Gastroesophageal sphincter (tissue), 4 donors: ENCODE results near the gene CFAP69. TPM values are rescaled to one million over a fixed set of nuclear protein-coding genes. Genes with fewer than 3 reads are reported as not detected.

Experiments used
- ATAC-seq: fragments of 150-250 bp; one replicate; pipeline ENCODE4 v1.9.1; 2016; ENCODE audit warnings: mild to moderate bottlenecking, moderate library complexity
- H3K27ac ChIP-seq, 4 donors: fragments of 200-600 bp; sonication (generic) in 3 of 4; 1 replicate in 3 of 4; 2 replicates in 1 of 4; pipeline ENCODE4 v1.5.1; 2016 to 2019
- H3K27me3 ChIP-seq: fragments of 200-600 bp; sonication (generic); one replicate; pipeline ENCODE4 v1.5.1; 2019
- H3K36me3 ChIP-seq, 2 donors: fragments of 200-600 bp; sonication (generic); one replicate each; pipeline ENCODE4 v1.5.1; 2019; ENCODE audit warnings: control low read depth in 1 of 2
- H3K4me1 ChIP-seq, 3 donors: fragments of 200-600 bp; sonication (generic); 1 replicate in 2 of 3; 2 replicates in 1 of 3; pipeline ENCODE4 v1.5.1; 2016 to 2019; ENCODE audit warnings: control low read depth in 2 of 3
- H3K4me3 ChIP-seq, 2 donors: fragments of 200-600 bp; sonication (generic); one replicate each; pipeline ENCODE4 v1.5.1; 2019; ENCODE audit warnings: mild to moderate bottlenecking in 1 of 2, moderate library complexity in 1 of 2
- H3K9me3 ChIP-seq, 3 donors: fragments of 200-600 bp; sonication (generic); one replicate each; pipeline ENCODE4 v1.5.1; 2017 to 2019; ENCODE audit warnings: control low read depth in 2 of 3
- CTCF ChIP-seq, 4 experiments: fragments of 200-600 bp in 2 of 4; fragments of 450-650 bp in 2 of 4; sonication (generic) in 1 of 4; IDR thresholded peaks; one replicate each; pipeline ENCODE4 v1.5.1; 2017 to 2019; ENCODE audit warnings: antibody characterized with exemption in 4 of 4, mild to moderate bottlenecking in 2 of 4, moderate library complexity in 2 of 4
- EP300 ChIP-seq: sonication (generic); formaldehyde crosslinking; IDR thresholded peaks from one replicate; pipeline ENCODE4 v1.6.1; 2017; ENCODE audit warnings: antibody characterized with exemption, mild to moderate bottlenecking
- POLR2A ChIP-seq, 2 donors: fragments of 450-650 bp; IDR thresholded peaks; one replicate each; pipeline ENCODE4 v1.6.1; 2017; ENCODE audit warnings: antibody characterized with exemption in 2 of 2, mild to moderate bottlenecking in 2 of 2, moderate library complexity in 1 of 2
- POLR2AphosphoS5 ChIP-seq: sonication (generic); formaldehyde crosslinking; IDR thresholded peaks from one replicate; pipeline ENCODE4 v1.6.1; 2017; ENCODE audit warnings: antibody characterized with exemption
- WGBS, 2 donors: methylation state at CpG; one replicate each; pipeline ENCODE4 v1.1.5; 2018; ENCODE audit warnings: low coverage in 1 of 2; 5-methylcytosine and 5-hydroxymethylcytosine counted together
- total RNA-seq, 4 donors: library from RNA; depleted of rRNA; stranded (reverse); fragments of >200 nt; gene quantifications; one replicate each; pipeline ENCODE4 v1.1.0, GENCODE V29; 2016

CFAP69 gene
- total RNA-seq, 4 donors from 2014 or later: 6.1 to 11.5 (median 7.2) TPM

DNA sequence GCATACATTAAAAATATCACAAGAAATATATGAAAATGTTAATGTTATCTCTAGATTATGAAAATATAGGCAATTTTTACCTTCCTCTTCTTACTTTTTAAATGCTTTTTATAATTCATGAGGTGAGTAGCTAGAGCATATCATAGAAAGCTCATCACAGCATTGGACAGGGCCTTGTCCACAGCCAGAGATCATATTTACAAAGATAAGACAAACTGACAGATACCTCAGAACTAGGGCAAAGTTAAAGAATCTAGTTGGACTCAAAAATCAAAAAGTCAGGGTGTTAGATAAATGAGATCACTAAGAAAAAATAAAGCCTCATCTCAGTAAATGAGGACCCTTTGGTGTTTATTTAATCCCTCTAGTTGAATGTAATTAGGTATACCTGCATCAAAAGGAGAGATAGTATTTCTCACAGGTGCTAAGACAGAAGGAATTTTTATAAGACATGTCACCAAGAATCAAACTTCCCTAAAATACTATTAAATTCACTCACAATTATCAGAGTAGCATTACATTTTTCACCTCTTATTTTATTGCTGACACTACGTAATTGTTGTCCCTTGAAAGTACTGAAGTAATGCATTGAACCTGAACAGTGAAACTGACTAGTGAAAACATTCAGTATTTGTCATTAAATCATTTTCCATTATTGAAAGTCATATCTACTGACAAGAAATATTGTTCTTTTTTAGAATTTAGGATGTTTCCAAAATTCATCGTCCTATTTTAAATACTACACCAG lies 25.6 kb downstream of the CFAP69 start:
- no peaks in the 10 kb centered on the region for H3K9me3 ChIP-seq
- no peaks in the 10 kb centered on the region for H3K4me1 ChIP-seq
- no peaks in the 10 kb centered on the region for H3K27me3 ChIP-seq
- H3K4me3 ChIP-seq: no peak overlapping the region
- ATAC-seq: no peak
- 94 to 96% methylated on average over 2 of the region's 2 CpGs for WGBS, 2 donors
- TF ChIP-seq CTCF (IDR thresholded peaks at IDR 0.05) (no peak), EP300 (no peak), POLR2A (IDR thresholded peaks at IDR 0.05) (no peak), POLR2AphosphoS5 (no peak)
- no peak overlapping the region for H3K27ac ChIP-seq
- no peaks in the 10 kb centered on the region for H3K36me3 ChIP-seq

DNA sequence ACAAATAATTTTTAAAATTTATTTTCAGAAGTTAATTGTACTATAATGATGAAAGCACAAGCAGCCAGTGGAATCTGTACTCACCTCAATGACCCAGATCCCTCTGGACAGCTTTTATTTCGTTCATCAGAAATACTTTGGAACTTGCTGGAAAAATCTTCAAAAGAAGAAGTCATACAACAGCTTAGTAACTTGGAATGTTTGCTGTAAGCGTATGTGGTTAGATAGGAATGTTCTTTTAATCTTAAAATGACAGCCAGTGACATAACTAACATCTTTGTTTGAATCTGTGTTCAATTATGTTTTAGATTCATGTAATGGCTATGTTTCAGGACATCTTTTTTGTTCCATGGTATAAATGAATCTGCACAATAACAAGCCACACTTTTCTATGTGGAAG lies 26.8 kb downstream of the CFAP69 start:
- no peak overlapping the region for H3K27ac ChIP-seq
- 49 to 71% methylated on average over 2 of the region's 2 CpGs for WGBS, 2 donors
- H3K9me3 ChIP-seq: no peaks in the 10 kb centered on the region
- no peak overlapping the region for H3K4me3 ChIP-seq
- no peaks in the 10 kb centered on the region for H3K4me1 ChIP-seq
- peak; percentile 52 for ATAC-seq
- TF ChIP-seq CTCF (IDR thresholded peaks at IDR 0.05) (no peak), EP300 (no peak), POLR2AphosphoS5 (no peak), POLR2A (IDR thresholded peaks at IDR 0.05) (no peak)
- no peaks in the 10 kb centered on the region for H3K27me3 ChIP-seq
- H3K36me3 ChIP-seq: no peaks in the 10 kb centered on the region

DNA sequence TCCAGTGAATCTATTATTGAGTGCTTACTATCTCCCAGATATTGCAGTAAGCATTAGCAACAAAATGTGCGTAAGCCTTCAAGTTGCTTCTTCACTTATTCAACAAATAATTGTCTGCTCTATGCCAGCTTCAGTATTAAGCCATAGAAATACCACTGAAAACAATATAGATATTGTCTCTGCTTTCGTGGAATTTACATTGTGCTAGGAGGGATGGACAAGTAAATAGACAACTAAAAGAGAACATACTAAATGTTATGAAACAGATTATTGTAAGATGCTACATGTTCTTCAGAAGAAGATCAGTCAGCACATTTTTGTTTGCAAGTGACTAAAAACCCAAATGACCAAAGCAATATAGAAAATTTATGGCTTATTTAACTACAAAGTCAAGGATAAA lies 27.3 kb downstream of the CFAP69 start:
- Histone ChIP-seq H3K27ac (no peak overlapping the region), H3K27me3 (no peaks in the 10 kb centered on the region)
- 96 to 97% methylated on average over 2 of the region's 2 CpGs for WGBS, 2 donors

DNA sequence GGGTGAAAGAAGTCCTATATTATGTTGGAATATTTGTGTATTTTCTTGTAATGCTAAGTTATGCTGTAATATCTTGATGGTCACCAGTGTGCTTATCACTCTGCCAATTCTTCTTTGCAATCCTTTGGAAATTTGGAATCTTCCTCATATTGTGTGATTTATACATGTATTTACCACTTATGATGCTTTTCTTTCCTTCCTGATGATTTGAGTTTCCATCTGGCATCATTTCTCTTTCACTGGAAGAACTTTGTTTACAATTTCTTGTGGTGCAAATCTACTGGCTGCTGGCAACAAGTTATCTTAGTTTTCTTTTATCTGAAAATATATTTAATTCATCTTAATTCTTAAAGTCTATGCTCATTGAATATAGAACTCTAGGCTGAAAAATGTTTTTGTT lies 29.2 kb downstream of the CFAP69 start:
- Histone ChIP-seq H3K36me3 (no peaks in the 10 kb centered on the region), H3K27me3 (no peaks in the 10 kb centered on the region), H3K4me1 (no peaks in the 10 kb centered on the region), H3K27ac (no peak overlapping the region), H3K9me3 (no peaks in the 10 kb centered on the region), H3K4me3 (no peak overlapping the region)
- TF ChIP-seq POLR2A (IDR thresholded peaks at IDR 0.05): no peak
- no peak for ATAC-seq

More for the DNA sequence above, 27.3 kb downstream of the CFAP69 start:
- TF ChIP-seq POLR2AphosphoS5 (no peak), CTCF (IDR thresholded peaks at IDR 0.05) (no peak), EP300 (no peak), POLR2A (IDR thresholded peaks at IDR 0.05) (no peak)
- no peak for ATAC-seq
- Histone ChIP-seq H3K4me3 (no peak overlapping the region), H3K36me3 (no peaks in the 10 kb centered on the region), H3K9me3 (no peaks in the 10 kb centered on the region), H3K4me1 (no peaks in the 10 kb centered on the region)

GRCh38 chr7:90276033-90276728 lies 31.2 kb downstream of the CFAP69 start:
- Histone ChIP-seq H3K27me3 (no peaks in the 10 kb centered on the region), H3K27ac (no peak overlapping the region), H3K9me3 (no peaks in the 10 kb centered on the region), H3K4me1 (no peaks in the 10 kb centered on the region), H3K4me3 (no peak overlapping the region), H3K36me3 (peaks cover 0 to 15% of the 10 kb centered on the region in 2 donors)
- no peak for ATAC-seq
- 77 to 90% methylated on average over 2 to 5 of the region's 5 CpGs for WGBS, 2 donors
- TF ChIP-seq POLR2AphosphoS5 (no peak), POLR2A (IDR thresholded peaks at IDR 0.05) (no peak), CTCF (IDR thresholded peaks at IDR 0.05) (no peak), EP300 (no peak)
